ENCODE results near the gene XRRA1. TPM values are rescaled to one million over a fixed set of nuclear protein-coding genes. Genes with fewer than 3 reads are reported as not detected.

The XRRA1 gene
- total and polyA plus RNA-seq, 2 of the 13 experiments (the other 11 are each of a cell fraction or from before 2014, with no cell fraction given): 7.6 to 10.5 TPM

- Histone ChIP-seq H3K4me1 (ENCODE audit: insufficient read depth, low read length) (no peaks in the 10 kb centered on the region), H3K27me3 (ENCODE audit: control insufficient read depth in 1 of 2, insufficient read depth in 2 of 2, low read length in 2 of 2) (no peaks in the 10 kb centered on the region), H4K20me1 (ENCODE audit: insufficient read depth, low read length) (no peaks in the 10 kb centered on the region), H3K9ac (ENCODE audit: insufficient read depth, low read depth, low read length) (no peak overlapping the region), H3K27ac (ENCODE audit: extremely low read length, insufficient read depth, low read length) (no peak overlapping the region), H3K4me2 (ENCODE audit: low read depth, low read length) (no peak overlapping the region), H2AFZ (ENCODE audit: low read length) (no peak overlapping the region), H3K9me3 (ENCODE audit: low read length) (no peaks in the 10 kb centered on the region), H3K36me3 (replicated peaks in 1 of 2; ENCODE audit: control insufficient read depth in 1 of 2, insufficient read depth in 2 of 2, low read length in 2 of 2) (peaks cover 1 to 10% of the 10 kb centered on the region in 2 experiments; a peak in 2 of 5 replicates), H3K79me2 (ENCODE audit: insufficient read depth, low read length) (peaks cover 2% of the 10 kb centered on the region), H3K4me3 (replicated peaks in 1 of 3; ENCODE audit: insufficient read depth in 1 of 3, low read depth in 2 of 3, low read length in 3 of 3) (no peak overlapping the region)
- CTCF ChIA-PET (ENCODE audit: low intra/inter-chr PET ratio, low total read pairs): no interaction called here
- in situ Hi-C loops (cut with HindIII; ENCODE audit: extremely low pct_ligation_motif_present, low pct_unique_long_range_greater_than_20kb) (no loop called here), intact Hi-C loops (cut with micrococcal nuclease; ENCODE audit: unreplicated experiment) (no loop called here)
- DNase-seq (ENCODE audit: low spot score) (peak; percentile 7), FAIRE-seq (no peak), ATAC-seq (no peak)
- BruUV-seq (replicated peaks): no TSS peak
- POLR2A ChIA-PET: no interaction called here
- WGBS (ENCODE audit: low lambda C conversion rate): 97% methylated on average over 3 of the region's 3 CpGs
- TF ChIP-seq SMAD3 (CRISPR knock-in tag; IDR thresholded peaks at IDR 0.05): no peak
- no peak for TF ChIP-seq SALL1 (CRISPR knock-in tag; IDR thresholded peaks at IDR 0.05)
- TF ChIP-seq, protein P1, sequence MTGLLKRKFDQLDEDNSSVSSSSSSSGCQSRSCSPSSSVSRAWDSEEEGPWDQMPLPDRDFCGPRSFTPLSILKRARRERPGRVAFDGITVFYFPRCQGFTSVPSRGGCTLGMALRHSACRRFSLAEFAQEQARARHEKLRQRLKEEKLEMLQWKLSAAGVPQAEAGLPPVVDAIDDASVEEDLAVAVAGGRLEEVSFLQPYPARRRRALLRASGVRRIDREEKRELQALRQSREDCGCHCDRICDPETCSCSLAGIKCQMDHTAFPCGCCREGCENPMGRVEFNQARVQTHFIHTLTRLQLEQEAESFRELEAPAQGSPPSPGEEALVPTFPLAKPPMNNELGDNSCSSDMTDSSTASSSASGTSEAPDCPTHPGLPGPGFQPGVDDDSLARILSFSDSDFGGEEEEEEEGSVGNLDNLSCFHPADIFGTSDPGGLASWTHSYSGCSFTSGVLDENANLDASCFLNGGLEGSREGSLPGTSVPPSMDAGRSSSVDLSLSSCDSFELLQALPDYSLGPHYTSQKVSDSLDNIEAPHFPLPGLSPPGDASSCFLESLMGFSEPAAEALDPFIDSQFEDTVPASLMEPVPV (CRISPR knock-in tag; IDR thresholded peaks at IDR 0.05): no peak
- peak; percentile 26; the same call in 1 of the 2 replicates for TF ChIP-seq FOXA3 (CRISPR knock-in tag; IDR thresholded peaks at IDR 0.05)
- no peak for TF ChIP-seq NFIC (IDR thresholded peaks at IDR 0.05; ENCODE audit: low read length)
- no peak for TF ChIP-seq NFAT5 (CRISPR knock-in tag; IDR thresholded peaks at IDR 0.05)
- peak; percentile 23; the same call in 1 of the 2 replicates for TF ChIP-seq ZNF7 (CRISPR knock-in tag; IDR thresholded peaks at IDR 0.05)
- no peak for TF ChIP-seq HNRNPL (IDR thresholded peaks at IDR 0.05; ENCODE audit: low read depth, low read length)
- no peak for TF ChIP-seq KAT7 (CRISPR knock-in tag; IDR thresholded peaks at IDR 0.05; ENCODE audit: borderline replicate concordance)
- no peak for TF ChIP-seq HOXA5 (CRISPR knock-in tag; IDR thresholded peaks at IDR 0.05)
- no peak for TF ChIP-seq GATA4 (IDR thresholded peaks at IDR 0.05; ENCODE audit: borderline replicate concordance, low read depth)
- TF ChIP-seq CBFB (CRISPR knock-in tag; IDR thresholded peaks at IDR 0.05): no peak
- TF ChIP-seq SP4 (CRISPR knock-in tag; IDR thresholded peaks at IDR 0.05): no peak
- peak; percentile 69 for TF ChIP-seq MAFF (IDR thresholded peaks at IDR 0.05; ENCODE audit: low read depth, low read length)
- TF ChIP-seq ZNF460 (CRISPR knock-in tag; IDR thresholded peaks at IDR 0.05; ENCODE audit: borderline replicate concordance): no peak
- TF ChIP-seq, protein P2, sequence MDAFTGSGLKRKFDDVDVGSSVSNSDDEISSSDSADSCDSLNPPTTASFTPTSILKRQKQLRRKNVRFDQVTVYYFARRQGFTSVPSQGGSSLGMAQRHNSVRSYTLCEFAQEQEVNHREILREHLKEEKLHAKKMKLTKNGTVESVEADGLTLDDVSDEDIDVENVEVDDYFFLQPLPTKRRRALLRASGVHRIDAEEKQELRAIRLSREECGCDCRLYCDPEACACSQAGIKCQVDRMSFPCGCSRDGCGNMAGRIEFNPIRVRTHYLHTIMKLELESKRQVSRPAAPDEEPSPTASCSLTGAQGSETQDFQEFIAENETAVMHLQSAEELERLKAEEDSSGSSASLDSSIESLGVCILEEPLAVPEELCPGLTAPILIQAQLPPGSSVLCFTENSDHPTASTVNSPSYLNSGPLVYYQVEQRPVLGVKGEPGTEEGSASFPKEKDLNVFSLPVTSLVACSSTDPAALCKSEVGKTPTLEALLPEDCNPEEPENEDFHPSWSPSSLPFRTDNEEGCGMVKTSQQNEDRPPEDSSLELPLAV (CRISPR knock-in tag; conservative IDR thresholded peaks at IDR 0.05; ENCODE audit: low read depth): no peak
- no peak for TF ChIP-seq GATAD1 (CRISPR knock-in tag; IDR thresholded peaks at IDR 0.05)
- TF ChIP-seq CREM (IDR thresholded peaks at IDR 0.05): no peak
- TF ChIP-seq CREM (CRISPR knock-in tag; IDR thresholded peaks at IDR 0.05): no peak
- TF ChIP-seq HNRNPUL1 (IDR thresholded peaks at IDR 0.05; ENCODE audit: low read depth, low read length): no peak
Observed at GRCh38 chr11:74806267-74806666, 142.6 kb downstream of the XRRA1 start.
